Choroid plexus epithelial cell (primary cell): ENCODE measurements around the gene PRSS38.

Experiments
- DNase-seq: peaks from one replicate; pipeline ENCODE4 v3.0.0-alpha.2; 2010; ENCODE audit warnings: low read depth
- H3K4me3 ChIP-seq: 2 replicates; pipeline ENCODE4 v1.5.1; 2011; ENCODE audit warnings: low read depth, mild to moderate bottlenecking, control low read depth, low read length, moderate library complexity
- TF ChIP-seq, protein P1 (sequence below): conservative IDR thresholded peaks from 2 replicates; pipeline ENCODE4 v1.5.1; 2011; ENCODE audit warnings: low read depth, mild to moderate bottlenecking, control low read depth, inconsistent platforms, low read length, moderate library complexity

Gene PRSS38

DNA sequence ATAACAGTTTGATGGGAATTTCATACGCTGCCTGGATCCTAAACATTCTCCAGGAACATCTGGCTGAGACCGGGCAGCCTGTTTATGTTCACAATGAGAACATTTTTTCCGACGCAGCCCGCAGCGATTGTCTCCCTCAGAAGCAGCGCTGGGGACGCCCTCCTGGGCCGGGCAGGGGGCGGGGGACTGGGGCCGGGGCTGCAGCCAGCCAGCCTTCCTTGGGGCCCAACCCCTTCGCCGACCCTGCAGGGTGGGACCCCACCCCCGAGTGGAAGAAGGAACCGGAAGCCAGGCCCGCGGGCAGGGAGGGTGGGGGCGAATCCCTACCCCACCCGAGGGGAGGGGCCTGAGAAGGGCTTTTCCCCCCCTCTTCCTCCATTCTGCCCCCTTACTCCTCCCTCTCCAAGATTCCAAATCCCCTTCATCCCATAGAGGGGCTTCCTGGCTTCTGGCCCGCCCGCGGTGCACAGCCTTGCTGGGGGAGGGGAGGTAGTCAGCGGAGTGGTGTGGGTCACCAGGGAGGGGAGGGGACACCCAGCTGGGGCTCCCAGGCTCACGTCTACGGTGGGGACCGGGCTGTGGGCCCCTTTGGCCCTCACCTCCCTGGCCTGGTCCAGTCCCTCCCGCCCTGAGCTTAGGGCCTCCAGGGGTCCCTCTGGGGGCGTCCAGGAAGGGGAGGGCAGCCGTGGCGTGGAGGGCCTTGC is 71.7 kb downstream of the PRSS38 start:
- peak overlapping the region; percentile 51 for H3K4me3 ChIP-seq
- TF ChIP-seq, protein P1, sequence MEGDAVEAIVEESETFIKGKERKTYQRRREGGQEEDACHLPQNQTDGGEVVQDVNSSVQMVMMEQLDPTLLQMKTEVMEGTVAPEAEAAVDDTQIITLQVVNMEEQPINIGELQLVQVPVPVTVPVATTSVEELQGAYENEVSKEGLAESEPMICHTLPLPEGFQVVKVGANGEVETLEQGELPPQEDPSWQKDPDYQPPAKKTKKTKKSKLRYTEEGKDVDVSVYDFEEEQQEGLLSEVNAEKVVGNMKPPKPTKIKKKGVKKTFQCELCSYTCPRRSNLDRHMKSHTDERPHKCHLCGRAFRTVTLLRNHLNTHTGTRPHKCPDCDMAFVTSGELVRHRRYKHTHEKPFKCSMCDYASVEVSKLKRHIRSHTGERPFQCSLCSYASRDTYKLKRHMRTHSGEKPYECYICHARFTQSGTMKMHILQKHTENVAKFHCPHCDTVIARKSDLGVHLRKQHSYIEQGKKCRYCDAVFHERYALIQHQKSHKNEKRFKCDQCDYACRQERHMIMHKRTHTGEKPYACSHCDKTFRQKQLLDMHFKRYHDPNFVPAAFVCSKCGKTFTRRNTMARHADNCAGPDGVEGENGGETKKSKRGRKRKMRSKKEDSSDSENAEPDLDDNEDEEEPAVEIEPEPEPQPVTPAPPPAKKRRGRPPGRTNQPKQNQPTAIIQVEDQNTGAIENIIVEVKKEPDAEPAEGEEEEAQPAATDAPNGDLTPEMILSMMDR, result no peak
- peak; percentile 64 for DNase-seq

GRCh38 chr1:227887697-227888403 is 72.4 kb downstream of the PRSS38 start:
- H3K4me3 ChIP-seq, result peak overlapping the region; percentile 51
- TF ChIP-seq, protein P1, result no peak

GRCh38 chr1:227888404-227889046 is 73.0 kb downstream of the PRSS38 start:
- TF ChIP-seq, protein P1, result no peak
- DNase-seq, result no peak
- H3K4me3 ChIP-seq, result no peak overlapping the region

More at GRCh38 chr1:227887697-227888403, 72.4 kb downstream of the PRSS38 start:
- peak; percentile 60 for DNase-seq

GRCh38 chr1:227889047-227889862 is 73.8 kb downstream of the PRSS38 start:
- peak; percentile 17 for DNase-seq
- H3K4me3 ChIP-seq, result no peak overlapping the region
- TF ChIP-seq, protein P1, result no peak

GRCh38 chr1:227889863-227890405 is 74.5 kb downstream of the PRSS38 start:
- no peak overlapping the region for H3K4me3 ChIP-seq
- no peak for DNase-seq
- TF ChIP-seq, protein P1, result no peak

GRCh38 chr1:227890451-227891222 is 75.2 kb downstream of the PRSS38 start:
- DNase-seq, result no peak
- TF ChIP-seq, protein P1, result no peak

More at GRCh38 chr1:227890451-227891222, 75.2 kb downstream of the PRSS38 start:
- H3K4me3 ChIP-seq, result no peak overlapping the region
